Chondrocyte (in vitro differentiated cells): ENCODE data around the gene KIRREL3. TPM values are rescaled to one million over a fixed set of nuclear protein-coding genes. Genes with fewer than 3 reads are reported as not detected.

ENCODE experiments used
- DNase-seq: peaks from one replicate; pipeline ENCODE4 v3.0.0; 2021; ENCODE audit warnings: mixed read lengths, low spot score
- H3K27ac Mint-ChIP-seq: one replicate; pipeline ENCODE4 v1.8.0; 2021; ENCODE audit warnings: mild to moderate bottlenecking, moderate library complexity, mixed read lengths; ENCODE audit not compliant: unreplicated experiment
- H3K27me3 Mint-ChIP-seq: 2 replicates; pipeline ENCODE4 v1.8.0; 2021; ENCODE audit warnings: low read depth, mixed read lengths
- H3K36me3 Mint-ChIP-seq: 2 replicates; pipeline ENCODE4 v1.8.0; 2021; ENCODE audit warnings: low read depth, mixed read lengths
- H3K4me1 Mint-ChIP-seq: 2 replicates; pipeline ENCODE4 v1.8.0; 2021; ENCODE audit warnings: low read depth, mild to moderate bottlenecking, mixed read lengths
- H3K4me3 Mint-ChIP-seq: one replicate; pipeline ENCODE4 v1.8.0; 2021; ENCODE audit warnings: mild to moderate bottlenecking, moderate library complexity, mixed read lengths; ENCODE audit not compliant: unreplicated experiment
- H3K9me3 Mint-ChIP-seq: 2 replicates; pipeline ENCODE4 v1.8.0; 2021; ENCODE audit warnings: low read depth, mixed read lengths
- CTCF ChIP-seq: fragments of 200-600 bp; sonication (generic); IDR thresholded peaks from 2 replicates; pipeline ENCODE4 v1.5.0; 2021; ENCODE audit warnings: antibody characterized with exemption, mild to moderate bottlenecking, moderate library complexity
- total RNA-seq: library from RNA; stranded (reverse); gene quantifications from 3 replicates; pipeline ENCODE4 v1.2.1, GENCODE V29; 2021

Gene KIRREL3
- total RNA-seq, 1 donor from 2014 or later = 1.2 TPM

DNA sequence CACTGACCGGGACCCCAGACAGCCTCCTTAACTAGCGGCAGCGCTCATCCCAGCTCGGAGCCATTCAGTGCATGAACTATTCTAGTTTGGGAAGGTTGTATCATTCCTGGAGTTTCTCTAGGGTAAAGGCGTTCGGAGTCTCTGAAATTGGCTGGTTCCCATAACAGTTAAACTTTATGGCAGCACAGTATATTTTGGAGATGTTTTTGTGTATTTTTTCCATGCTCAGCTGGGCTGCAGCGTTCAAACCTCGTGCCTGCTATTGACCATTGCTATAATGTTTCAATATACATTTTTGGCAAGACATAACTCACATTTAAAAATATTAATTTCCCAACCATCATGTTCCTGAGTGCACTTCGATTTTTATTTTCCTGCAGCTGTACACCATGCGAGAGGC, 475.4 kb downstream of the KIRREL3 start:
- Mint-ChIP-seq H3K36me3 (no peaks in the 10 kb centered on the region), H3K27ac (no peak overlapping the region), H3K4me1 (peaks cover 5% of the 10 kb centered on the region), H3K4me3 (no peak overlapping the region), H3K27me3 (peaks cover 6% of the 10 kb centered on the region), H3K9me3 (no peaks in the 10 kb centered on the region)
- DNase-seq = no peak
- TF ChIP-seq CTCF = no peak

DNA sequence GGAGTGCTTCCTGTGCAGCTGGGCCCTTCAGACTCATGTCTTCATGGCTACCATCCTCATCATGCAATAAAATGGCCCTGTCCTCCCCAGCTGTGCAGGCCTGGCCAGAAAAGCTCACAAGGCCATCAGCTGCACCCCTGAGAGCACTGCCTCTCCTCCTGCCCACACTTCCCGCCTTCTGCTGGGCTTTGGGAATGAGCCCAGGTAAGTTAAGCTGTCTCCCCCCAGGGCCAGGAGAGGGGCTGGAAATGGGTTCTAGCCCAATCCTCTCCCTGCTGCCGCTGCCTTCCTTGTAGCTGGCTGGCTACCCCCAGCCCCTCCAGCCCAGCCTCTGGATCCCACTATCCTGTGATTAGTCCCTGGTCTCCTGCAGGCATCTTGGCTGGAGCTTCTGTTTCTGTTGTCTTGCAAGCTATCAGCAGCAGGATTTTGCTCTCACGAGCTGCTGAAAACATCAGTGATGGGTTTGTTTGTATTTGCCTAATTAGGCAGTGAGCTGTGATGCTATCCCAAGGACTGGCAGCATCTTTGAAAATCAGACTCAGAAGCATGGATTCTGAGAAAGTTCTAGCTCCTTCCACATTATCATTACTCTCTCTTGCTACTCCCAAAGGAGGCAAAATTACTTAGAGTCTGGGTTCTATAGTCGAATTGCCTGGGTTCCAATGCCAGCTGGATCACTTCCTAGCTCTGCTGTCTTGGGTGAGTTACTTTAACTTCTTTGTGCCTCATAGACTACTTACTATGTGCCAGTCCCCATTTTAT, 476.9 kb downstream of the KIRREL3 start:
- Mint-ChIP-seq H3K36me3 (no peaks in the 10 kb centered on the region), H3K27ac (no peak overlapping the region), H3K27me3 (peaks cover 11% of the 10 kb centered on the region), H3K9me3 (no peaks in the 10 kb centered on the region), H3K4me1 (peaks cover 5% of the 10 kb centered on the region), H3K4me3 (no peak overlapping the region)
- no peak for TF ChIP-seq CTCF
- DNase-seq = no peak

DNA sequence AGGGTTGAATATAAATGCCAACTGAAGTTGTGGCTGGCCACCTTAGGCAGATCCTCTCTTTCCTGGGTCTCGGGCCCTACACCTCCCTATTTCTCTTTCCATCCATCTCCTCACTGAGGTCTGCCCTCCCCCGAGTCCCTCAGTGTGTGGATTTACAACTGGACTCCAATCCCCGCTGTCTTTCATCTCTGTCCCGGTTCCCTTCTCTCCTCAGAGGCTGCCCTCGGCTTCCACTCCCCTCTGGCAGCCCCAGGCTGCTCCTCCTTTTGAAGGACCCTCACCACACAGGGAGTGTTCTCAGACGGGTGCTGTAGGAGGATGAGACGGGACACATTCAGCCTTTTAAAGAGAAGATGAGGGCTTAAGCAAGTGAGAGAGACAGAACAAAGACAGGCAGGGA, 478.0 kb downstream of the KIRREL3 start:
- H3K27me3 Mint-ChIP-seq = peaks cover 16% of the 10 kb centered on the region

DNA sequence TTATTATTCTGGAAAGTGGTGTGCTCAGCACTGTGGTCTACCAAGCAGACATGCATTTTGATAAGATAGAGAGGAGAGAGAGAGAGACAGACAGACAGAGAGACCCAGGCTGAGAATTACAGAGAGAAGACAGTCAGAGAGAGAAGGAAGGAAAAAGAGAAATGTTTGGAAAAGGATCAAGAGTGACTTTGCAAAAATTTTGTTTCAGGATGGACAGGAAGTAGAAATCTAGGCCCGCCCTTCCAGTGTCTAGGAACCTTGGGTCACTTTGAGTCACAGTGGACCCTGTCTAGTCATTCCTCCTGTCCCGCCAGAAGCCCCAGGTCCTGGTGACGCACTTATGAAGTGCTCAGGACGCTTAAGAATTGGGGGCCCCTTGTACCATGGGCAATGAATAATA, 478.4 kb downstream of the KIRREL3 start:
- peaks cover 5% of the 10 kb centered on the region for H3K4me1 Mint-ChIP-seq
- no peaks in the 10 kb centered on the region for H3K9me3 Mint-ChIP-seq
- H3K27me3 Mint-ChIP-seq = peaks cover 16% of the 10 kb centered on the region
- no peak for DNase-seq
- no peak for TF ChIP-seq CTCF
- no peak overlapping the region for H3K27ac Mint-ChIP-seq
- H3K36me3 Mint-ChIP-seq = no peaks in the 10 kb centered on the region
- no peak overlapping the region for H3K4me3 Mint-ChIP-seq

More for the DNA sequence above, 478.0 kb downstream of the KIRREL3 start:
- Mint-ChIP-seq H3K27ac (no peak overlapping the region), H3K36me3 (no peaks in the 10 kb centered on the region), H3K9me3 (no peaks in the 10 kb centered on the region), H3K4me1 (peaks cover 5% of the 10 kb centered on the region), H3K4me3 (no peak overlapping the region)
- TF ChIP-seq CTCF = no peak
- no peak for DNase-seq

DNA sequence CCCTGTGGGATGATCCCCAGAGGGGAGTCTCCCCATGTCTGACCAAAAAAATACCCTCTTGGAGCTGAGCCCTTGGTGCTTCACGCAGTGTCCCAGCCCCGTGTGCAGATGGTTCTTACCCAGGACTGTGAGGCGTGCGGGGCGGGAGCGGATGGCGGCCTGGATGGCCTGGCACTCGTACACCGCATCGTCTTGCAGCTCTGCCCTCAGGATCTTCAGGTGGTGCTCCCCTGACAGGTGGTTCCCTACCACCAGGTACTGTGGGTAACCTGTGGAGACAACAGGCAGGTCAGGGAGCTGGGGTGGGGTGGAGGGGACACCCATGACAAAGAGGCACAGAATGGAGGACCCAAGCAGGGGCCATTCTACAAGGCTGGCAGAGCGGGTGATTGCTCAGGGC, 479.4 kb downstream of the KIRREL3 start:
- Mint-ChIP-seq H3K27me3 (peaks cover 18% of the 10 kb centered on the region), H3K4me1 (peaks cover 5% of the 10 kb centered on the region)

More for the DNA sequence above, 479.4 kb downstream of the KIRREL3 start:
- H3K9me3 Mint-ChIP-seq = no peaks in the 10 kb centered on the region
- DNase-seq = no peak
- TF ChIP-seq CTCF = no peak
- no peak overlapping the region for H3K27ac Mint-ChIP-seq
- no peak overlapping the region for H3K4me3 Mint-ChIP-seq
- no peaks in the 10 kb centered on the region for H3K36me3 Mint-ChIP-seq
